ENCODE results near the gene NRTN.

NRTN gene

DNA sequence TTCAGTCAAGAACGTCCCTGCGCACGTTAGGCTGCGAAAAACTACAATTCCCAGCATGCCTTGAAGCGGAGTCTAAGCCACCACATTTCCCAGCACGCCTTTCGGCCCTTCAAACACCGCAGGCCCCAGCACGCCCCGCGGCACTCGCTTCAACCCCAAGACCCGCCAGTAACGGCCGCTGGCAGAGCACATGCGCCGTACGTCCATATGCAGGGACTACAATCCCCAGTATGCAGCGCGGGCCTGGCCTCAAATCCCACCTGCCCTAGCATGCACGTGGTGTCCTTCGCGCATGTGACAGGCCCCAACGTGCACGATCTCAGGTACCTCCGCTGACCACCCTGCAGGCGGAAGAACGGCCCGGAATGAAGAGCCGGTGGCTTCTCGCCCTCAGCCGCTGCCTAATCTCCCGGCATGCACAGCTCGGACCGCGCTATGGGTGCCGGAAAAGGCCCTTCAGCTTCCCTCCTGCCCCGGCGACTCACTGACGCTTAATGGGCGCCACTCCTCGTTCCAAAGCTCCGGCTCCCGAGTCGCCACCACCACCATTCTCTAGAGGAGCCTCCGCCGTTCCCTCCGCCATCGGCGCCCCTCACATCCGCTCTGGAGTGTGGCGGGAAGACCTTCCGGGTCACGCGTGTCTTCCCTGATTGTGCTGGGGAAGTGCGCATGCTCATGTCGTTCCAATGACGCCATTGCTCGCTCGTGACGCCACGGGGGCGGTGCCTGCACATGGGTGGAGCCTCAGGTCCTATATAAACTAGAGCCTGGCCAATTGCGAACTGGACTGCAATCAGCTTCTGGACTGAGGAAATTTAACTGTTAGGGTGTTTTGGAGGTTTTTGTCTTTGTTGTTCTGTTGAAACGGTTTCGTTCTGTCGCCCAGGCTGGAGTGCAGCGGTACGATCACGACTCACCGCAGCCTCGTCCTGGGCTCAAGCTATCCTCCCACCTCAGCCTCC is 14.0 kb upstream of the NRTN start, which contains the start of gene DUS3L:
DUS3L (minus strand) TSS at position 605 of the 962 bp plus-strand sequence; CDS start at position 583, 22 bp downstream.
- FAIRE-seq: peak; percentile 99

DNA sequence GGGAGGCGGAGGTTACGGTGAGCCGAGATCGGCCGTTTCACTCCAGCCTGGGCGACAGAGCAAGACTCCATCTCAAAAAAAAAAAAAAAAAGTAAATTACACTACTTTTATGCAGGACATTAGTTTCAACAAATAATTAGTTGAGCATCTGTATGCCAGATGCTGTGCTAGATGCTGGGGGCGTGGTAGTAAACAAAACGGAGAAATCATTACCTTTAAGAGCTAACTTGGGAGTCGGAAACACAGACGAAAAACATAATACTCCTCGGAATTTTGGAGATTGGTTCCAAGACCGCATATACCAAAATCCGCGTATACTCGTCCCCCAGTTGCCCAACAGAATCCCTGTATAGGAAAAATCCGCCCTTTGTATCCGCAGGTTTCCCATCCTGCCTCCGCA is 12.6 kb upstream of the NRTN start:
- FAIRE-seq: no peak

DNA sequence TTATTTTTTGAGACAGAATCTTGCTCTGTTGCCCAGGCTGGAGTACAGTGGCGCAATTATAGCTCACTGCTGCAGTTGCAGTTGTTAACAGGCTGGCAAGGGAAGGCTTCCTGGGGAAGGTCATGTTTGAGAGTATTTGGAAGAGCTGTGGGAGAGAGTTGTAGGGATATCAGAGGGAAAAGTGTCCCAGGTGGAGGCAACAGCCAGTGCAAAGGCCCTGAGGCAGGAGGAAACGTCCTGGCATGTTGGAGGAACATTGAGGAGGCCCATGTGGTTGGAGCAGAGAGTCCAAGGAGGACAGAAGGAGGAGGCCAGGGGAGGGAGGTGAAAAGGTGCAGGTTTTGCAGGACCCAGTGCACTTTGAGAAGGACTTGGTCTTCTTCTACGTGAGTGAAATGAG is 11.7 kb upstream of the NRTN start:
- no peak for FAIRE-seq

DNA sequence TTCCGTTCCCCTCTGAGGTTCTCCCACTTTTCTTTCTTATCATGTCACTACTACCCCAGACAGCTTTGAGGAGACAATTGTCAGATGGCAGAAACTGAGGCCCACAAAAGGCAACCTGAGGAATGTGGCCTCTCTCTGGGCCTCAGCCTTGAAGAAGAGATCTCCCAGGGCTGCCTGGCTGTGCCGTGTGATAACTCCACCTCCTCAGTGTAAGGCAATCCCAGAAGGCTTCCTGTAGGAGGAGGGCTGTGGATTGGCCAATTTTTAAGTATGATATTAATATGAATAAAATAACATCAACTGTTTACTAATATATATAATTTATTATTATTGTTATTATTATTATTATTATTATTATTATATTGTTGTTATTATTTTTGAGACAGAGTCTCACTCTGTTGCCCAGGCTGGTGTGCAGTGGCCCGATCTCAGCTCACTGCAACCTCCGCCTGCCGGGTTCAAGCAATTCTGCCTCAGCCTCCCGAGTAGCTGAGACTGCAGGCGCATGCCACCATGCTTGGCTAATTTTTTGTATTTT is 9.4 kb upstream of the NRTN start:
- FAIRE-seq: no peak

DNA sequence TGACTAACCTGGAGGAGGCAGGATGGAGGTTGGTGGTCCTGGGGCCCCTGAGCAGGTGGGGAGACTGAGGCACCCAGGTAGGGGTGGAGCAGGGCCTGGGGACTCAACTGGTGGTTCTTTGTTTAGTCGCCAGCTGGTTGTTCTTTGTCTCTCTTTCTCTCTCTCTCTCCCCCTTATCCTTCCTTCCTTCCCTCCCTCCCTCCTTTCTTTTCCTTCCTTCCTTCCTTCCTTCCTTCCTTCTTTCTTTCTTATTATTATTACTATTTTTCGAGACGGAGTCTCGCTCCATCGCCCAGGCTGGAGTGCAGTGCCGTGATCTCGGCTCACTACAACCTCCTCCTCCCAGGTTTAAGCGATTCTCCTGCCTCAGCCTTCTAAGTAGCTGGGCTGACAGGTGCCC is 6.6 kb upstream of the NRTN start:
- FAIRE-seq: no peak

DNA sequence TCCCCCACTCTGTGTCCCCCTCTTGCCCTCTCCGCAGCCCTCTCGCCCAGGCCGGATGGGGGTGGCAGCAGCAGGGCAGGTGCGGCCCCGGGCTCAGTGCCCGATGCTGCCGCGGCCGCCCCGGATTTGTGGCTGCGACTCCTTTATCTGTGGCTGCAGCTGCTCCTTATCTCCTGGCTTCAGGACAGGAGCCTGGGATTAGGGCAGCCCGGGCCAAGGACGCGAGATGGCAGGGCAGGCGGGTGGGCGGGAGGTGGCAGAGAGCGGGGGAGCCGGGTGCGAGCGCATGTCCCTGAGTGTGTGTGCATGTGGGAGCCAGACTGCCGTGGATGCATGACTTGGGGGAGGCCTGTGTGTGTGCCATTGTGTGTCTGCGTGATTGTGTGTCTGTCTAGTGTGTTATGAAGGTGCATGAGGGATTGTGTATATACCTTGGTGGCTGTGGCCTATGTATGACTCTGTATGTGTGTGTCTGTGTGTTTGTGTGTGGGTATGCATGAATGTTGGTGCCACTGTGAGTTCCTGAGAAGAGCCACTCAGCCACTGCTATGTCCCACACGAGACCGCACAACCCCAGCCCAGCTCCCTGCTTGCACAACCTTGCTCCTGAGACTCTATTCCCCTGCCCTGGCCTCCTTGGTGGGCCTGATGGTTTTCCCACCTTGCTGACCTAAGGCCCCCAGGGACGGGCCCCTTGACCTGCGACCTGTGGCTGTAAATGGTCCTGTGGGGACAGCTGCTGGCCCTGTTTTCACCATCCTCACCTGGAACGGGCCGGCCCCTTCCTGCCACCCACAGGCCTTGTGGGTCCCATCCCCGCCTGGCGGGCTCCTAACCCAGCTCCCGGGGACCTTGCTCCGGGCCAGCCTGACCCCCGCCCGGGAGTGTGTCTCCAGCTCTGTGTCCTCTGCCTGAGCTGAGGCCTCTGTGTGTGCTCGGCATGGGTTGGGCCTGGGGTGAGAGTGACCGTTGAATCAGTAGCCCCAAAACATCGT is 5.3 kb upstream of the NRTN start:
- no peak for FAIRE-seq

DNA sequence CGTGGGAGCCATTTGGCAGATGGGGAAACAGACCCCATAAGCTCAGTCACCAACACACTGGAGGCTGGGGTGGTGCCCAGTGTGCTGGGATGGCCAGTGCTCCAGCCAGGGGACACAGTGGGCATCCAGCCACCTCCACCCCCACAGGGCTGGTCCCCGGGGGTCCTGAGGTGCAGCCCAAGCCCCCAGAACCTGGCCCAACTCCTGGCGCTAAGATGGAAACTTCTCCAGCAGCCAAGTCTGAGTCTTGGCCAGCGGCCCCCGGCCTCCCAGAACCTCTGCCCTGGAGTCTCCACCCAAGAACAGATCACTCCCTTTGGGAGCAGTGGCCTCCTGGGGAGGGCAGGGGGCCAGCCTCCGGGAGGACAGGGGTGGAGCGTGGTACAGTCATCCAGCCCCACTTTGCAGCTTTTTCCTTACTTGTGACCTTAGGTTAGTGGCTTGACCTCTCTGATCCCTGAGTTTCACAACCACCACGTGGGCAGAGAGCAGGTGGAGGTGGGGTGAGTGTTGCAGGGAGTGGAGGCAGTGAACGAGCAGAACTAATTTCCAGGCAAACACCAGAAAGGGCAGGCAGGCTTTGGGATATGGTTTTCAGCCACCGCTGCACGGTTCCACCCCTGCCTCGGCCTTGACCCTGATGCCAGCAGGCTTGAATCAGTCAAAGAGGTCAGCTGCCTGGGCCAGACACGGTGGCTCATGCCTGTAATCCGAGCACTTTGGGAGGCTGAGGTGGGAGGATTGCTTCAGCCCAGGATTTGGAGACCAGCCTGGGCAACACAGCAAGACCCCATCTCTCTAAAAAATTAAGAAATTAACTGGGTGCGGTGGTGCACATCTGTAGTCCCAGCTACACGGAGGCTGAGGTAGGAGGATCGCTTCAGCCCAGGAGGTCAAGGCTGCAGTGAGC is 4.3 kb upstream of the NRTN start:
- no peak for FAIRE-seq

DNA sequence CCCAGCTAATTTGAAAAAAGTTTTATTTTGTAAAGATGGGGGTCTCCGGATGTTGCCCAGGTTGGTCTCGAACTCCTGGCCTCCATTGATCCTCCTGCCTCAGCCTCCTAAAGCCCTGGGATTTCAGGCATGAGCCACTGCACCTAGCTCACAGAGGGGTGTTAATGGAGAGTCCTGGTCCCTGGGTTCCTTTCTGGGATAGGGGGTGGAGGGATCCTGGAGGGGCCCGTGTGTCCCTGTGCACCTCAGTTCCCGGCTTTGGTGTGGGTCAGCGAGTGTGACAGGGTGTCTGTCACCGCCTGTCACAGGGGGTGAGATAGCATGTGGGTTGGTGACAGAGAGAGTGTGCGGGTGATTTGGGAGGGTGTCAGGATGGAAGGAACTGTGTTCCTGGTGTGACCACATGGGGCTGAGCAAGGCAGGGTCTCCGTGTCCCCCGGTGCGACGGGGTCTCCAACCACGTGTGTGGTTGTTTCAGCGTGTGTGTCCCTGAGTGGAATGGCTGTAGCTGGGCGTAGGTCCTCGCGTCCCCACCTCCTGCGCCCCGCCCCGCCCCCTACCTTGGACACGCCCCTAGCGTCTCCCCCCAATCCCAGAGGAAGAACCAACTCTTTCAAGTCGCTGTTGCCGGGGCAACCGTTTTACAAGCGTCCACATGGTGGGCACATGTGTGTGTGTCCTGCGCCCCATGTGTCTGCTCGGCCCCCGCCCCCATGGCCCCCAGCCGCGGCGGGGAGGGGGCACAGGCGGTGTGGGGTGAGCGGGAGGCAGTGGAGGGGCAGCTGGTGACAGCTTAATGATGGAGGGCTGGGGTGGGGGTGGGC is 2.9 kb upstream of the NRTN start:
- FAIRE-seq: no peak

DNA sequence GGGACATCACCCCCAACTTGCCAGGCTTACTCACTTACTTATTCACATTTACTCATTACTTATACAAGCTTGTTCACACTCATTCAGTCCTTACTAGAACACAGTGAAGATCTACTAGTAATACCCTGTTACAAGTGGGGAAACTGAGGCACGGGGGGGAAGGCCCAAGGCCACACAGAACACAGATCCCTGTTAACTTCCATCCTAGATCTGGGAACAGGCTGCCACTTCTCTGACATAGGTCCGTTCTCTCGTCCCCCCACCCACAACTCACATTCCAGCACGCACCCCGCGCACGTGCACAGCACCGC is 1.5 kb upstream of the NRTN start:
- no peak for FAIRE-seq

DNA sequence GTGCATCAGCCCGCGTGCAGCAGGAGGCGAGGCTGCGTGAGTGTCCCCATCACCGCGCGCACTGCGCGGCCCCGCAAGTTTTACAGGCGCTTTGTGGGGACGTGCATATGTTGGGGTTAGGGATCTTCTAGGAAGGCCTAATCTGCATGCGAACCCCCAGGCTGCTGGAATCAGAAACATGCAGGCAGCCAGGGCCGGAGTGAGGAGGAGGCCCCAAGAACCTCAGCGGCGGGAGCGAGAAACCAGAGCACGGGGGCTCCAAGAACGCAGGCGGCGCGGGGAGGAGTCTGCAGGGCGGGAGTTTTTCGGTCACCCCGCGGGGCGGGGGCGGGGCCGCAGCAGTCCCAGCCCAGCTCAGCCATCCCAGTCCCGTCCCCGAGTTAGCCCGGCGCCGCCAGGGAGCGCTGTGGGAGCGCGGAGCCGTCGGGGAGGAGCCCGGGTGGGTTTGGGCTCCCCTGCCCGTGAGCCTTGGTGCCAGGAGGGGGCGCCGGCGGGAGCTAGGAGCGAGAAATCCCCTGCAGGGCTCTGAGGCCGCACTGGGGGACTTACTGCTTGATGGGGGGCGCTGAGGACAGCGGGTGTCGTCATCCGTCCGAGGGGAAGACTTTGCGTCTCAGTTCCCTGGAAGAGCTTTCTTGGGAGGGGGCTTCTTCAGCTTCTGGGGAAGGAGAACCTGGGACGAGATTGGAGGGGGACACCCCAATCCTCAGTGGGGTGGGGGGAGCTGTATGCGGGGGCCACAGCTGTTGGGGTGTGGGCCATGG is 933 bp upstream of the NRTN start:
- peak; percentile 39 for FAIRE-seq

DNA sequence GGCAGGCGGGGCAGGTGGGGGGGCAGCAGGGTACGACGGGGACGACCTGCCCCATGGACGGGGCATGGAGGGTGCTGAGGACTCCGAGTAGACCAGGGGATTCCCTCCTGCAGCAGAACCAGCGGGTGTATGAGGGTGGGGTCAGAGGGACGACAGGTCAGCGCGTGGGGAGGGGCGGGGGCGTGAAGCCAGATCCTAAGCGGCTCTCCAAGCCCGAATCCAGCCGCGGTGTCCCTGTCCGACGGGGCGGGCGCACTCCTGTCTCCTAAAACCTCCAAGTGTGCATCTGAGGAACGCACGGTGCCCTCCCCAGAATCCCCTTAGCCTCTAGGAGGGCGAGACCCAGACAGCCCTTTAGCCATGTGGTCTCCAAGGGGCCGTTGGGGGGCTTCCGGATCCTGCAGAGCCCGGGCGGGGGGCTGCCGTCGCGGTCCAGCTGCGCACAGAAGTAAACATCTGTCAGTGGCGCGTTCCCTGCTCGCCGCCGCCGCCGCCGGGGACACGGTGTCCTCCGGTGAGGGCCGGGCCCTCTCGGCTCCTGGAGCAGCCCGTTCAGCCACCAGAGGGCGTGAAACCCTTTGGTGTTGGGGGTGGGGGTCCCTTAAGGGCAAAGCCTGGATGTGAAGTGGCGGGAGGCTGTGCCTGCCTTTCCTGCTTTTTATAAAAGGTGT is 730 bp downstream of the NRTN start:
- no peak for FAIRE-seq

DNA sequence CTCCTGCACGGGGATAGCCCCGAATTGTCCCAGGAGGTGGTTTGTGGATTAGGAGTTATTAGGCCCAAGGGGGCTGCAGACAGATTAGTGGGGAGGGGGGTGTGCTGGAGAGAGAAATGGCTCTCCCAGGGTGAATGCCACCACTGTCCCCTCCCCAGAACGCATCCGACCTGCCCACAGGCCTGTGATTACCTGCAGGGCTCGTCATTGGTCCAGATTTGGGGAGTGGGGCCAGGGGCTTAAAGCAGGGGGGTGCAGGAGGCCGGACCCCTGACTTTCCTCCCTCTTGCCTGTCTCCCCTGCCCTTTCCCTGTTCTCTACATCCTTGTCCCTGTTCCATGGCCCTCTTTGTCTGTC is 1.2 kb downstream of the NRTN start:
- FAIRE-seq: no peak

DNA sequence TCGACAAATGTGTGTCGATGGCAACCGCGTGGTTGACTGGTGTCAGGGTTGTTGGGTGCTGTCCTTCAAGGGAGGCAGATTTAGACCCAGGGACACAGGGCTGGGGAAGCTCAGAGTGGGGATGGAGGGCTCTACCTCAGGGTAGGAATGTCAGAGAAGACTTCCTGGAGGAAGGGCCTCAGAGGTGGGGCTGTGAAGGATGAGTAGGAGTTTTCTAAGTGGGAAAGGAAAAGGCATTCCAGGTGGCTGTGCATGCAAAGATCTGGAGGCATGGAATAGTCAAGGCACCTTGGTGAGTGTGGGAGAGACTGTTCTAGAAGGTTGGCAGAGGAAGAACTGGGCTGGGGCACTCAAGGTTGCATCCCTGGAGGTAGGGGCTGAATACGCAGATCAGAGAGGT is 2.0 kb downstream of the NRTN start:
- no peak for FAIRE-seq

DNA sequence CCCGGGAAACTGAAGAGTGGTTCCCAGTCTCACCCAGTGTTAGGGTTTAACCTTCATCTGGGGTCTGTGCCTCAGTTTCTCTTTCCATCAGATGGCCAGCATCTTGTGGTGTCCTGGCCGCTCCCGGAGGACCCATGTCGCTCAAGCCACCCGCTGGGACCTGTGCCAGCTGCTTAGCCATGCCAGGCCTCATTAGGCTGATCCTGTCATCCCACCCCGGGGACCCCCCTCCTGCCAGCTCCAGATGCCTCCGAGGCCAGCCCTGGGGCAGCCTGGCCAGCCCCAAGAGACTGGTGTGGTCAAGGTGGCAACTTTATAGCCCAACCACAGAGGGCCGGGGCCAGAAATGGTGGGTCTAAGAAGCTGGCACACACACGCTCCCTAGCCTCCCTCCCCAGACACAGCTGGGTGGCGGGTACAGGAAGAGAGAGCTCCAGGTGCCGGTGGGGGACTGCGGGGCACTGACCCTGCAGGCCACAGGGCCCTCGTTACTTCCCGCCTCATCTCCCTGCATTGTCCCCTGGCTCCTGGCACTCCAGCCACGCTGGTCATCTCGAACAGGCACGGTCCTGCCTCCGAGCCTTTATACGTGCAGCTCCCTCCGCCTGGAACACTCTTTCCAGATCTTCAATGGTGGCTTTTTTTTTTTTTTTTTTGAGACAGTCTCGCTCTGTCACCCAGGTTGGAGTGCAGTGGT is 3.4 kb downstream of the NRTN start:
- no peak for FAIRE-seq

DNA sequence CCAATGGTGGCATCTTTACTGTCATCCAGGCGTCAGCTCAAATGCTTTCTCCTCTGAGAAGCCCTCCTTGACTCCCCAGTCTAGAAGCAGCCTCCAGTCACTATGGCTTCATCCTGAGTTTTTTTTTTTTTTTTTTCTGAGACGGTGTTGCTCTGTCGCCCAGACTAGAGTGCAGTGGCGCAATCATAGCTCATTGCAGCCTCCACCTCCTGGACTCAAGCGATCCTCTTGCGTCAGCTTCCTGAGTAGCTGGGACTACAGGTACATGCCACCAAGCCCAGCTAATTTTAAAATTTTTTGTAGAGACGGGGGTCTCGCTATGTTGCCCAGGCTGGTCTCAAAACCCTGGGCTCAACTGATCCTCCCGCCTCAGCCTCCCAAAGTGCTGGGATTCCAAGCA is 4.2 kb downstream of the NRTN start:
- FAIRE-seq: no peak

DNA sequence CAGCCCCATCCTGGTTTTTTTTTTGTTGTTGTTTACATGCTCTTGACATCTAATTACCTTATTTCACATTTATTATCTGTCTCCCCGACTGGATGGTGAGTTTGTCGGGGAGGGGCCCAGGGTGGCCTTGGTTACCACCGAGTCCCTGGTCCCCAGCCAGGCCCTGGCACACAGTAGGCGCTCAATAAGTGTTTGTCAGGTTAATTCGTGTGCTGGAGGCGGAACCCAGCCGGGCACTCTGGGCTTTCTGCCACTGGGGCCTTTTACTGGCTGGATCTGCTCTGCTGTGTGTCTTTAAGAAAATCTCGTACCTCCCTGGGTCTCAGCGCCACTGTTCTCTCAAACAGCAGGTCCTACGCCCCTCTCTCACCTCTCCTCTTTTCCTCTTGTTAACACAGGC is 4.6 kb downstream of the NRTN start:
- no peak for FAIRE-seq

DNA sequence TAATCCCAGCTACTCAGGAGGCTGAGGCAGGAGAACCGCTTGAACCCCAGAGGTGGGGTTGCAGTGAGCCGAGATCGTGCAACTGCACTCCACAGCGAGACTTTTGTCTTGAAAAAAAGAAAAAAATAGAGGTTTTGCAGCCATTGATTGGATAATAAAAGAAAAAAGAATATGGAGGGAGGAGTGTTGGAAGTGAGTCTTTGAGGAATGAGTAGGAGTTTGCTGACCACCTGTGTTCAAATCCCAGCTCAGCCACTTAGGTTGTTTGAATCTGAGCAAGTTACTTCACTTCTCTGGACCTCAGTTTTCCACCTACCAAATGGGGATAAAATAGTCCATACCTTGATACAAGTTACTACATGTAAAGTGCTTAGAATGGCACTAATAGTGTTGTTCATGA is 6.2 kb downstream of the NRTN start:
- no peak for FAIRE-seq

DNA sequence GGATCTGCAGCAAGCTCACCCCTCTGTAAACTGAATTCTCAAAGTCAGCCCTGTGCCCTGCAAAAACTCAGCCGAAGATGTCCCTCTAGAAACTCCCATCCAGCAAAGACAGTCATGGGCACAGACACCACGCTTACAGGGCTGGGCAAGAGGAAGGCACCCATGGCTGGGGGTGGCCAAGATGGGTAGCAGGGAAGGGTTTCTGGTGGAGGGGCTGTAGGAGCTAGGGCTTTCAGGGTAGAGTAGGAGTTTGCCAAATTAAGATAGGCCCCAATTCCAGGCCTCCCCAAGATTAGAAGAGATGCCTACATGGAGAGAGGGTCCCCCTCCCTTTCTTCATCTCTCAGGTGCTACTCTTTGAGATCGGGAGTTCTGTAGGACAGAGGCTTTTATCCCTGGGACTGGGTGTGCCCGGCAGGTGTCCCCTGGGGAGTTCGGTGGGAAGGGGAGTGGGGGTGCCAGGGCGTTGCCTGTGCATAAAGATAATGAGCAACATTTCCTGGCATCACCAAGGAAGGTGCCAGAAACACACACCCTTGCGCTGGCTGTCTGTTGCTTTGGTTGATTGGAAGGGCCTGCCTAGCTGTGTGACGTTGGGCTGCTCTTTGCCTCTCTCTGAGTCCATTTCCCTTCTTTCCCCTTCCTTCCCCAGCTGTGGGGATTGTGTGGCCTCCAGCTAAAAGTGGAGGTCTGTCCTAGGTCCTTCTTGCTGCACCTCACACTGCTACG is 9.4 kb downstream of the NRTN start:
- no peak for FAIRE-seq

DNA sequence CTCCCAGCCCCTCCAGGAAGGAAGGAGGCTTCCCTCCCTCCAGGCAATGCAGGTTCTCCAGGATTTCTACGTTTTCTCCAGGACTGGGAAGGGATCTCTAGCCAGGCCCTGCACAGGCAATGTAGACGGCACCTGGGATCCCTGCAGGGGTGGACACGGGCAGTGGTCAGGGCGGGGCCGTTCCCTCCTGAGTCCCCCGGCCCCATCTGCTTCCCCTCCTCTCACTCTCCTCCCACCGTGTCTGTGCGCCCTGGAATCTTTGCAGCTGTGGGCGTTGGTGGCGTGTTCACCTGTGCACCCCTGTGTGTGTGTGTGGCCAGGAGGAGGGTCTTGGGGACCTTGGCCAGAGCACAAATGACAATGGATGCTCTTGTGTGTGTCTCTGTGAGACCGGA is 10.0 kb downstream of the NRTN start:
- FAIRE-seq: no peak

Data from A204.1 (cell line).